Measurements from ENCODE around the gene PDE4B. TPM values are rescaled to one million over a fixed set of nuclear protein-coding genes. Genes with fewer than 3 reads are reported as not detected.

The PDE4B gene
- total RNA-seq, 1 donor from 2014 or later, result 76.5 TPM

DNA sequence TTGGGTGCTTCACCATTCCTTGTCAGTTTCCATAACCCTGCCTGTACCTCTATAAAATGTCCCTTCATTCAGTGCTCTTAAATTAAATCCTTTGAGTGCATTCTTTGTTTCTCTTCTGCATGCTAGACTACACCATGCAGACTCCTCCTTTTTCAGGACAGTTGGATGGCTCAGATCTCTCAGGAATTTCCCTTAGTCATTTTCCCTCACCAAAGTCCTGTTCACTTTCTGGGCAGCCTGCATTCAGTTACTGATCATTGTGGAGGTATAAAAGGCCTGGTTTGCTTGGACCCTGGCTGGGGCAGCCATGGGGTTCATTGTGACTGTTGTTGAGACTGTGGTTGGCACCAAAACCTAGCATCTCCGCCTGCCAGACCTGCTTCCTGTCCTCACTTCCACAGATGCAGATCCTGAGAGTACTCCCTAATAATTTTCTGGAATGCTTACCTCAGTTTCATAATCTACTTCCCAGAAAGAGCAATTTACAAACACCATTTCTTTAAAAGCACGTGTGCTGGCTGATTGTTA, 88.4 kb downstream of the PDE4B start:
- DNase-seq (ENCODE audit: low read depth in 2 of 2), result no peak

DNA sequence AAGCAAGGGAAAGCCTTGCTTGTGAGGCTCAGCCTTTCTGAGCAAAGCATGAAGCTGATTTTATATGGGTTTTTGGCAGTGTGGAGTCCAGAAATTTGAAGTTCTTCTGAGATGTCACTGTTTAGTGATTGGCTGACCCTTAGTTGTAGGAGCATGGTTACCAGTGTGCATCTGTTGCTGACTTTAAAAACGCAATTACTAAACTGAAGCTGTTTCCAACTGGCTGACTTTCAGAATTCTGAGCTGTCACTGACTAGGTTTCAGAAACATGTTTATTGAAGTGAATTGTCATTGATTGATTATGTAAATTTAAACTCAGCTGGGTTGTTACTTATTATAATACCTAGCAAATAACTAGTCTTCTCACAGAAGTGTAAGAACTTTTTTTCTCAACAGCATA, 89.4 kb downstream of the PDE4B start:
- no peak for DNase-seq (ENCODE audit: low read depth in 2 of 2)

DNA sequence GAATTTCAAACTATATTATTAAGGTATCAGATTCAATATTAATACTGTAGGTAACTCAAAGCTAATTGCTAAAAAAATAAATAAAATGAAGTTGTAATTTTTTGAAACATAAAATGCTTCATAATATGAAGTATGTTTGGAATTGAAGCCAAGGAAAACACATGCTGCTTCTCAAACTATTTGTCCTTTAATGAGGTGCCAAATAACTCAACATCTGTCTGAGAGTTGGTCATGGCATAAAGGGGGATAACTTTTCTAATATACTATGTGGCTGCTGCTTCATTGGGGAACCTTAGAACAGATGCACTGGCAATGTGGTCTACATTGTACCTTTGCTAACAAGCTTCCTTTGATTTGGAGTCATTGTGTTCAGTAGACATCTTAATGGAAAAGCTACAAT, 96.7 kb downstream of the PDE4B start:
- DNase-seq (ENCODE audit: low read depth in 2 of 2), result no peak

DNA sequence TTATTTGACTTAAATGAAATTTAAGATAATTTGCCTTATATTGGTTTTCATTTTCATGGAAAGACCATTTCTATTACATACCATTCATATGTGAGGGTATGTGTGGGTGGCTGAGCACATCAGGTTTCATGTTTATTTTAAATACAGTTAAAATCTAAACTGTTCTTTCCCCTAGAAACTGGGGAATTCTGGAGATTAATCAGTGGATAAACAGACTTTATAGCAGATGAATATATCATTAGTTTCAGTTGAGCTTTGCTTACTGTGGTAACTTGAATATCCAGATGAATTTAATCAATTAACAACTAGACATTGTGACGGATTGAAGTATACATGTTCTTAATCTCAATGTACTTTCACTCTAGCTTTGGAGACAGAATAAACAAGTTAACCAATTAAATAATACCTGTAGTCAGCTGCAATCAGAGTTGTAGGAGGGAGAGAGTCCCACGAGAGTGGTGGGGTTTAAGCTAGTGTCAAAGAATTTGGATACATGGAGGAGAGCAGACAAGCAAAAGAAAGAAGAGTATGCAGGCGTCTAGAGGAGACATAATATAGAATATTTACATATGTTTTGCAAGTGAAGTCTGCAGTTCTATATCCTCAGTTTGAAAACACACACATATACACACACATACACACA, 97.6 kb downstream of the PDE4B start:
- no peak for DNase-seq (ENCODE audit: low read depth in 2 of 2)

DNA sequence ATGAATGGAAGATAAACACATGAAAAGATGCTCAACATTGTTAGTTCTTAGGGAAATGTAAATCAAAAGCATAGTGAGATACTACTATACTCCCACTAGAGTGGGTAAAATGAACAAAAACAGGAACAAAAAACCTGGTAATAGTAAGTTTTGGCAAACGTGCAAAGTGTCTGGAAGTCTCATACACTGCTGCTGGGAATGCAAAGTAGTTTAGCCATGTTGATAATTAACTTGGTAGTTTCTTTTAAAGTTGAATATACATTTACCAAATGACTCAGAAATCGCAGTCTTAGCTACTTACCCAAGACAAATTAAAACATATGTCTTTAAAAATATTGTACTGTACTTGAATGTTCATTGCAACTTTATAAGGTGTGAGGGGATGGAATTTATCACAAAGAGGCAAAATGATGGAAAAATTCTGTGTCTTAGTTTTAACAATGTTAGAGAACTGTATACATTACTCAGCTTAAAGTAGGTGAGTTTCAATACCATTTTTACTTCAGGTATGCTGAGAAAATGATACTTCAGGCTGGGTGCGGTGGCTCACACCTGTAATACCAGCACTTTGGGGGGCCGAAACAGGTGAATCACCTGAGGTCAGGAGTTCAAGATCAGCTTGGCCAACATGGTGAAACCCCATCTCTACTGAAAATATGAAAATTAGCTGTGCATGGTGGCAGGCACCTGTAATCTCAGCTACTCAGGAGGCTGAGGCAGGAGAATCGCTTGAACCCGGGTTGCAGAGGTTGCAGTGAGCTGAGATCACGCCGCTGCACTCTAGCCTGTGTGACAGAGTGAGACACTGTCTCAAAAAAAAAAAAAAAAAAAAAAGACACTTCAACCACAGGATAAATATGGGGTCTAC, 102.3 kb downstream of the PDE4B start:
- no peak for DNase-seq (ENCODE audit: low read depth in 2 of 2)

DNA sequence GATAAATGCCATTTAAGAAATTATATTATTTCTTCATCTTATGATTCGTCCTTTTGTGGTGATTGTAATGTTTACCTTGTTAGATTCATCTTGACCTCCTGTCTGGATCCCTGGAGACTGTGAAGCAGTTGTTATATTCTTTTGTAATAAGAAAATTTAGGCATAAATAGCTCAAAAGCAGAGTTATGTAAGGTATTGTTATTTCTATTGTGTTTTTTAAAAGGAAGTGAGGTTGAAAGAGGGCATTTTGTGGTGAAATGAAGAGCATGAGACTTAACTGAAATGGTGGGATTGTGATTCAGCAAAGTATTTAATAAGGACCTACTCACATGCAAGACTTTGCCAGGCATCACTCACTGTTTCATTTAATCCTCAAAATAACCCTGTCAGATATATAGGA, 104.0 kb downstream of the PDE4B start:
- DNase-seq (ENCODE audit: low read depth in 2 of 2), result peak in 1 of 2 donors; percentile 5

DNA sequence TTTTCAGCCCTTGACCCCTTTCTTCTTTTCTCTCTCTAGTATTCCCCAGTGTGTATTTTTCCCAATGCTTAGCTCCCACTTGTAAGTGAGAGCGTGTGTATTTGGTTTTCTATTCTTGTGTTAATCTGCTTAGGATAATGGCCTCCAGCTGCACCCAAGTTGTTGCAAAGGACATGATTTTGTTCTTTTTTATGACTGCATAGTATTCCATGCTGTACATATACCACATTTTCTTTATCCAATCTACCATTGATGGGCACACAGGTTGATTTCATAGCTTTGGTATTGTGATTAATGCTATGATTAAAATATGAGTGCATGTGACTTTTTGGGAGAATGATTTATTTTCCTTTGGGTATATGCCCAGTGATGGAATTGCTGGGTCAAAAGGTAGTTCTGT, 104.8 kb downstream of the PDE4B start:
- DNase-seq (ENCODE audit: low read depth in 2 of 2), result no peak

DNA sequence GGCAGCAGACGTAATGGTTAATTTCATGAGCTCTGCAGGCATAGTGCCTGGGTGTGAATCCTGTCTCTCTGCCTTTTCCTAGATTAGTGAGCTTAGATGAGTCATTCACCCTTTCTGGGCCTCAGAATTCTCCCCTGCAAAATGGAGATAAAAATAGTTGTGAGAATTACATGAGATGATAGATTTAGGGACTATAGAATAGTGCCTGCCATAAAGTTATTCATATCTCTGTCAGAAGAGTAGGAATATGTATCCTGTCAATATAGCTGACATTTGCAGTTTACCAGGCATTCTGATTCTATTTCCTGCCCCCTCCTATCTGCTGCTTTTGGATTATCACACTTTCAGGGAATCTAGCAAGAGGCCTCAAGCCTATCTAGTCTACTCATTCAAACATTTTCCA, 112.0 kb downstream of the PDE4B start:
- DNase-seq (ENCODE audit: low read depth in 2 of 2), result peak in 1 of 2 donors; percentile 13

DNA sequence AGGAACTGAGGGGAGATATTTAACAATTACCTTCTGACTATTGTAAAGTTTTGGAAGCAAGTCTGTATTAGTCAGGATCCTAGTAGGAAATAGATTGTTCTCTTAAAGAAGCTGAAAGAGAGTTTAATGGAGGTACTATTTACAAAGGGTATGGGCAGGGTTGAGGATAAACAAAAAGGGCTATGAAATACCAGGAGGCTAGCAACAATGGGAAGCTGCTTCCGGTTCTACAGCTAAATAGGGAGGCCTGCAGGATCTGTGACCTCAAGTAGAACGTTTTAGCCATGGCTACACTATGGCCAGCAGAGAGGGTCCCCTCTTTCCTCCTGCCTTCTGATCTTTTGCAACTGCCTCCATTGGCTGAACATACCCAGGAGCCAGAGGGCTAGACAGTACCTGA, 117.7 kb downstream of the PDE4B start:
- DNase-seq (ENCODE audit: low read depth in 2 of 2), result no peak

DNA sequence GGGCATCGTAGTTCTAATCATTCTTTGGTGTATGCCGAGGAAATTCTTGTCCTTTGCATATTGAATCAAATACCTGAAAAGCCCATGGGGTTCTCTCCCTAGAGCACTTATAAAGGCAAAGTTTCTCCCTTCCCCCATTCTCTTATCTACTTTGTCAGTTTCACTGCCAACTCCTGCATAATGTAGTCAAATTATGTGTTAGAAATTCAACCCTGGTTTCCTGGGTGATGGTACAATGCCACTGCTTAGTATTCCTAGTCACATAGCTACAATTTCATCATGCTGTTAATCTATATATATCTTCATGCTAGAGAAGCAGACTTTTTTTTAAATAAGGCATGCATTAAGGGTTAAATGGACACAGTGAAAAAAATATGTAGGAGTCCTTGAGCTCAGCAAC, 119.0 kb downstream of the PDE4B start:
- DNase-seq (ENCODE audit: low read depth in 2 of 2), result no peak

DNA sequence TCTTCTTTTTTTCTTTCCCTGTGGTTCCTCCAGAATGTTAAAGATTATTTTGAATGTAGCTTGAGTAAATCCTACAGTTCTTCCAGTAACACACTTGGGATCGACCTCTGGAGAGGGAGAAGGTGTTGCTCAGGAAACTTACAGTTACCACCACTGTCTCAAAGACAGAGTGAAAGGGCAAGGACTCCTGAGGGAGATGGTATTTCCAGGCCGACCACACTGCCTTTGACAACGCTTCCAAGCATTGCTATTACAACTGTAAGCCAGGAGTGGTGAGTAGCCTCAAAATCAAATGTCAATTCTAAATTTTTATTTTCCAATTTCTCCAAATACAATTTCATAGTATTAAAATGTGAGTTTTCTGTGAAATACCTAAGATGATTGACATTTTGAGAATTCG, 125.9 kb downstream of the PDE4B start:
- no peak for DNase-seq (ENCODE audit: low read depth in 2 of 2)

DNA sequence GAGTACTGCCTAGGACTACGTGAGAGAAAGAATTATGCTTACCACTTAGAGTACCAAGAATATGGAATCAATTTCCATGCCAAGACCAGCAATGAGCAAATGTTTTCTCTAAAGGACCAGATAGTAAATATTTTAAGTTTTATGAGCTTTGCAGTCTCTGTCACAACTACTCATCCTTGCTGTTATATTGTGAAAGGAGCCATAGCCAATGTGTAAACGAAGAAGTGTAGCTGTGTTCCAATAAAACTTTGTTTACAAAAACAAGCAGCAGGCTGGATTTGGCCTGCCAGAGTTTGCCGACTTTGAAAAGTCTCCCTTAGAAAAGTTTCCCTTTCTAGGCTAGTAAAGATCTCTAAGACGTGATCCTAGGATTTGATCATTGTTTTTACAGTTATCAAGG, 128.8 kb downstream of the PDE4B start:
- DNase-seq (ENCODE audit: low read depth in 2 of 2), result no peak

DNA sequence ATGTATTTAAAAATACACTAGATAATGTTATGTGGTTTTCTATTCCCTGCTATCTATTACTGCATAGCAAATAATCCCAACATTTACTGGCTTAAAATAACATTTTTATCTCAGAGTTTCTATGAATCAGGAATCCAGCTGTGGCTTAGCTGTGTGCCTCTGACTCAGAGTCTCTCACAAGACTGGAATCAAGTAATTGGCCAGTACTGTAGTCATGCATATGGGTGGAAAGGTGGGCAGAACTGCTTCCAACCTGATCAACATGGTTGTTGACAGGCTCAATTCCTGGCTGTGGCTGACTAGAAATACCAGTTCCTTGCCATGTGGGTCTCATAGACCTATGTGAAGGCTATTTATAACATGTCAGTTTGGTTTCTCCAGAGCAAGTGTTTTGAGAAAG, 131.8 kb downstream of the PDE4B start:
- no peak for DNase-seq (ENCODE audit: low read depth in 2 of 2)

DNA sequence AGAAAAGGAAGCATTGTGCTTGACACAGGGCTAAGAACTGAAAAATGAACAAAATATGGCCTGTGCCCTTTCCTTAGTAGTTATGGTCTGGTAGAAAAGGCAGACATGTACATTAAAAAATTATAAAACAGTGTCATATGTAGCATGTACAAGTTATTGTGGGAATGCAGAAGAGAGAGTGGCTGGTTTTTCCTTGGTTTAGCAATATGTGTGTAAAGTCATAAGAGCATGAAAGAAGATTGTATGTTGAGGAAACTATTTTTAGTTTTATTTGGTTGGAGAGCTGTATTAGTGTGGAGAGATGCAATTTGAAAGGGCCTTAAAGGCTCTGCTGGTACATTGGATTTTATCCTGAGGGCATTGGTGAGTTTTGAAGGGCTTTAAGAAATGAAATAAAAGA, 145.8 kb downstream of the PDE4B start:
- no peak for DNase-seq (ENCODE audit: low read depth in 2 of 2)

DNA sequence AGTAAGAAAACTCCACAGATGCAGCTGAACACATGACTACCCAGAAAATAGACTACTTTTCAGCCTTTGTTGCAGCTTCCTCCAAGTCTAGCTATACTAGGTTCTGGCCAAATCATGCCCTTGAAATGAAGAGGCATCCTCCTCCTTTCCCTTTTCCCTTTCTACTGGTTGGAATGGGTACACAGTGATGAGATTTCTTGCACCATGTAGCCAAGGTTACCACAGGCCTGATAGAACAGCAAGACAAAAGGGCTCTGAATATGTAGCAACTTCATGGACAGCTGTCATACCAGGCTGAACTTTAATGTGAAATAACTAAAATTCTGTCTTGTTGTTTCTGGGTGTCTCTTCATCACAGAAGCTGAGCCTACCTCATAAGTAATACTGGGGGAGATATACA, 146.5 kb downstream of the PDE4B start:
- DNase-seq (ENCODE audit: low read depth in 2 of 2), result no peak

DNA sequence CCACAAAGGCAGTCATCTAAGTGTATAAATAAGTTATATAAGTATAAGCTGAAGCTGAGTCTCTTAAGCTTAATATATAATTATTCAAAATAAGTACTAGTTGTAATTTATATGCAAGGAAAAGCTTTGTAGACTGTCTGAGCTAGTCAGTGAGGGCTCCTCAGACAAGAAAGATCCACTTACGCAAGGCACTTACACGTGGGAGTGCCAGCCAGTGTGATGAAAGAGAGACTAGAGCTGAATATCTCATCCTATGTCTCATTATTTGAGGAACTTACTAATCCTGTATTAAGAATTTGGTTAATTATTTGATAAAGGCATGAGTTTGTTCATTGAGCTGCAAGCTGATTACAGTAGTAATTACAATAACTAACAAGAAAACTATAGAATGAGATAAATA, 146.9 kb downstream of the PDE4B start:
- no peak for DNase-seq (ENCODE audit: low read depth in 2 of 2)

DNA sequence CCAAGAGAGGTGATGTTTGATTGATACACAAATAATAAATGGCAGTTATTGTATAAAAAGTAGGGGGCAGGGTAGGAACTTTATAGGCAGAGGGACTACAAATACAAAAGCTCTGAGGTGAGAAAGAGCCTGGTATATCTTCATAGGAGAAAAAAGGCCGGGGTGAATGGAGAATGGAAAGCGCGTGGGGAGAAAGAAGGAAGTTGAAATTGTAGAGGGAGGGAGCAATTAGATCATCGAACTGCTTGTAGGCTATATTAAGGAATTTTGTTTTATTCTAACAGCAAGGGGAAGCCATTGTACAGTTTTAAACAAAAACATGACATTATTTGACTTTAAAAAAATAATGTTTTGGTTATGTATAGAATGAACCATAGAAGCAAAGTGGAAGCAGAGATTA, 147.4 kb downstream of the PDE4B start:
- DNase-seq (ENCODE audit: low read depth in 2 of 2), result no peak

DNA sequence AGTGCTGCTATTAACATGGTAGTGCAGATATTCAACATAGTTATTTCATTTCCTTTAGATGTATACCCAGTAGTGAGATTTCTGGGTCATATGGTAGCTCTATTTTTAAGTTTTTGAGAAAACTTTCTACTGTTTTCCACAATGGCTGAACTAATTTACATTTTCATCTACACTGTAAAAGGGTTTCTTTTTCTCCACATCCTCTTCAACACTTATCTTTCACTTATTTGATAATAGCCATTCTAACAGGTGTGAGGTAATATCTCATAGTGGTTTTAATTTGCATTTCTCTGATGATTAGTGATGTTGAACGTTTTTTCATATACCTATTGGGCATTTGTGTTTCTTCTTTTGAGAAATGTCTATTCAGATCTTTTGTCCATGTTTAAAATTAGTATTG, 149.8 kb downstream of the PDE4B start:
- DNase-seq (ENCODE audit: low read depth in 2 of 2), result no peak

DNA sequence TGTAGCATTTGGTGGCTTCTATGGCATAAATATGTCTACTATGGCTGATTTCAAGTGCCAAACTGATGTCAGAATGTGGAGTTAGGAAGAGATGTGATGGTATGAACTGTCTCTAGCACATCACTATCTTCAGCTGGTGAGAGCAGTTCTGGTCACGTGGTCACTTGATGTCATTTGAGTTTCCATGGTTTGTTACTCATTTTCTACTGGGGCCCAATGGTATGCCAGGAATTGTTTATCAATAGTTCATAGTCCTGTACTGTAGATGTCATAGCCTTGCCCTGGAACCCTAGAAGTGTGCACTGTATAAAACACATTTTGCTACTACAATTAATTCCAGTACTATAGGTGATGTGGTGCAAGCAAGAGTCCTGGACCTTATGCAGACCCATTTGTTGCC, 153.7 kb downstream of the PDE4B start:
- DNase-seq (ENCODE audit: low read depth in 2 of 2), result no peak

DNA sequence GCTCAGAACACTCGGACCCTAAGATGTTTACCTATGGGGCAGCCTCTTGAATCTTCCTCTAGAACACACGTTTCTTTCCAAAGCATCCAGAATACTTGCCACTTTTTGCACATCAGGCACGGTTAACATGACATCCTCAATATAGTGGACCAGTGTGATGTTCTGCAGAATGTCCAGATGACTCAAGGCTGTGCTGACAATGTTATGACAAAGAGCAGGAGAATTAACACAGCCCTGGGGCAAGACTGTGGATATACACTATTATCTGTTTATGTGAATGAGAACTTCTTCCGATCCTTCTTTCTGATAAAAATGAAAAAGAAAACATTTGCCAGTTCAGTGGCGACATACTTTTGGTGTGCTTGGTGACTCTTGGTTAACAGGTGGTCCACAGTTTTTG, 154.3 kb downstream of the PDE4B start:
- DNase-seq (ENCODE audit: low read depth in 2 of 2), result no peak

DNA sequence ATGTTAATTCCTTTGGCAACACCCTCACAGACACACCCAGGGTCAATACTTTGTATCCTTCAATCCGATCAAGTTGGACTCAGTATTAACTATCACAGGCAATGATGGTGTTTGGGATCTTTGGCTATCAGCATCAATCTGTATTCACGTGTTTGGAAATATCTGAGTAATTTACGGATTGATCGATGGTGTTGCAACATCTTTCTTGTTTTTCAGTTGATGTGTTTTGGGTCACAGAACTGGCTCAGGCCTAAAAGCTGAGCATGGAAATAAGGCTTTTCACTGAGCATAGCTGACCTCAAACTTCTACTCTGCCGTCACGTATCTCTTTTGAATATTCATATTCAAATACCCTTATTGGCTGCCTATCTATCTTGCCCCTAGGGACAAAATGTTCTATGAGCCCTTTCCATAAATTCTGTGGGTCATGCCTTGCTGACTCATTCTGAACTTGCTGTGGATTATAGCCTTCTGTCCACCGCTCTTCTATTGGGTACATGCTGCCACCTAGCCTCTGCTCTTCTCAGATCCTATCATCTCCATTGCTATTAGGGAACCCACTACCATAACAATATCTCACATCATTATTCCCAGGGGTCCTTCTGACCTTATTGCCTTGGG, 156.0 kb downstream of the PDE4B start:
- peak in 1 of 2 donors; percentile 29 for DNase-seq (ENCODE audit: low read depth in 2 of 2)

DNA sequence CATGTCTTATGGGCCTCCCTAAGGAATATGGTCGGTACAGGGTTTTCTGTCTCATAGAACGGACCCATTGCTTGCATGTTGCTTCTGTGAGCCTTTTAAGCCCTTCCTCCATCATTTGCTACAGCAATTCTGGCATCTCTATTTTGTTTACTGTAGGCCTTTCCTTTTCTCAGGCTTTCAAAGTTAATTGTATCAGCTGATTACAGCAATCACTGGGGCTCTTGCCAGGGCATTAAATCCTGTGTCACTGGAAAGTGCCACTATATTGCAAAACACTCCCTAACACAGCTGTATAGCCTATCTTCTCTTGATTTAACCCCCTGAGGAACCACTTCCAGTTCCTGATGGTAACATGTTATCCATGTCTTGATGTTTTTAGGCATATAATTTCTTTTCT, 156.5 kb downstream of the PDE4B start:
- no peak for DNase-seq (ENCODE audit: low read depth in 2 of 2)

DNA sequence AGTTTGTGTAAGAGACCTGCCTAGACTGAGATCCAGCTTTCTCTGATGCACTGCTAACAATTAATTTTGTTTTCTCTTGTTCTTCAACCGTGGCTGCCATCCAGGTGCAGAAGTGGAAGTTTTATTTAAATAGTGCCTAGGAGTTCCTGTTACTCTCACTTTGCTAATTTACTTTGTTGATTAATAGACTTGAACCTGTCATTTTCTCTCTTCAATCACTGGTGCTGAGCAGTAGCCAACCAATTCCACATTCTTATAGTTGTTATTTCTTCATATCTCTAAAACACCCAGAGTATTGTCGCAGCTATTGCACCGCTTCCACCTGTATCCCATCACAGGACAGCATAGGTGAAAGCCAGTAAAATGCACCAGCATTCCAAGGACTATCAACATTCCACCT, 157.2 kb downstream of the PDE4B start:
- DNase-seq (ENCODE audit: low read depth in 2 of 2), result no peak
